ENCODE measurements around the gene KCNA2. TPM values are rescaled to one million over a fixed set of nuclear protein-coding genes. Genes with fewer than 3 reads are reported as not detected.

The KCNA2 gene
- total RNA-seq, 2 donors from 2014 or later = 0.46 to 2.4 TPM

DNA sequence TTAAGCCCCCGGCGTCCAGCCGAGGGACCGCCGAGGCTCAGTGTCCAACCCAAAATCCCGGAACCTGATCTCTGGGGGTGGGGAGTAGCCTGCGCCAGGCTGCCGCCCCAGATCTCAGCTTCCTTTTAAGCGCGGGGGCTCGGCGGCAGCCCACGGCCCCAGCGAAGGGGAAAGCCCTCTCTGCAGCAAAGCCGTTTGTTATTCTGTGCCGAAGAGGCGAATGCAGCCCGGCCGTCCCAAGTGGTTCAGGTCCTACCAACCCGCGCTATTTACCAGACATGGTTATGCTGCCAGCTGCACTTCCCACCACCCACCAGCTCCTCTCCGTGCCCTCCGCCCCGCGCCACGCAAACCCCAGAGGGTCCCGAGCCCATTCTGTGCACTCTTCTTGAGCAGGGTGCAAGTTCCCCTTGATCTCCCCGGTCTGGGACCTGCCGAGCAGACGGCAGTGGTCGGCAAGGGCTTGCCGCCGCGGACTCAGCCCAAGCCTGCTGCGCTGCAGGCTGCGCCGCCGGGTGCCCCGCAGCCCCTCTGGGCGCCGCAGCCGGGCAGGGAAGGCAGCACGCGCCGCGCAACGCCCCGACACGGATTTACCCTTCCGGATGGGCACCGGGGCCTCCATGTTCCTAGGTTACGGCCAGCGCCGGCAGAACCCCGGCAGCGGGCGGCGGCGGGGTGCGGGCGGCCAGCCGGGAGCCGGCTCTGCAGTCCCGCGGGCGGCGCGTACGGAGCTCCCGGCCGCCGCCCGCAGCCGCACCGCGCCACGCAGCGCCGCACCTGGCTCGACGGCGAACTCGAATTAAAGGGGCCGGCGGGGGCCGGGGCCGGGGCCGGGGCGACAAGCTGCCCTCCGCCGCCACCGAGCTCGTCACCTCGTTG, 738 bp upstream of the KCNA2 start:
- Mint-ChIP-seq H3K27ac (no peak overlapping the region), H3K36me3 (ENCODE audit: insufficient read depth in 2 of 2) (no peaks in the 10 kb centered on the region), H3K27me3 (ENCODE audit: low read depth) (peaks cover 49% of the 10 kb centered on the region), H3K4me1 (ENCODE audit: low read depth) (peaks cover 25% of the 10 kb centered on the region), H3K9me3 (no peaks in the 10 kb centered on the region), H3K4me3 (peak overlapping the region; percentile 79 to 86)
- DNase-seq (peak; percentile 25 to 37), ATAC-seq (replicated peaks in 1 of 2) (peak; percentile 52 to 62)

DNA sequence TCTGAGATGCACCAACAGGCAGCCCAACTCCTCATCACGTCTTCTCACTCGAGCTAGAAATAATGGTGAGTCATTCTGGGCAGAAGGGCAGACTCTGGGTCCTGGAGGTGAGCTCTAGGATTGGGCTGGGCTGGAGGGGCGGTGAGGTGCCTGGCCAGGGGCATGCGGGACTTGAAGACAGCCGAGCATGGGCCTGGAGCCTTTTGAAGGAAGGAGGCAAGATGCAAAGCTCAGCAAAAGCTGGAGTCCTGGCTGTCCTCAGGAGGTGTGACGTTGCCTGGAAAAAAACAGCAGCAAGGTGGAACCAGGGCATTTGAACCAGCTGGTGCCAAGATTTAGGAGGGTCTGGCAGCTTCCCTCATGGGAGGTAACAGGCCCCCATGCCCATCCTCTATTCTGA, 712 bp downstream of the KCNA2 start:
- DNase-seq (no peak), ATAC-seq (replicated peaks in 1 of 2) (no peak)
- Mint-ChIP-seq H3K36me3 (ENCODE audit: insufficient read depth in 2 of 2) (no peaks in the 10 kb centered on the region), H3K27me3 (ENCODE audit: low read depth) (peaks cover 49% of the 10 kb centered on the region), H3K27ac (no peak overlapping the region), H3K4me3 (peak overlapping the region in 1 of 2 donors; percentile 23), H3K4me1 (ENCODE audit: low read depth) (peaks cover 21% of the 10 kb centered on the region), H3K9me3 (no peaks in the 10 kb centered on the region)

DNA sequence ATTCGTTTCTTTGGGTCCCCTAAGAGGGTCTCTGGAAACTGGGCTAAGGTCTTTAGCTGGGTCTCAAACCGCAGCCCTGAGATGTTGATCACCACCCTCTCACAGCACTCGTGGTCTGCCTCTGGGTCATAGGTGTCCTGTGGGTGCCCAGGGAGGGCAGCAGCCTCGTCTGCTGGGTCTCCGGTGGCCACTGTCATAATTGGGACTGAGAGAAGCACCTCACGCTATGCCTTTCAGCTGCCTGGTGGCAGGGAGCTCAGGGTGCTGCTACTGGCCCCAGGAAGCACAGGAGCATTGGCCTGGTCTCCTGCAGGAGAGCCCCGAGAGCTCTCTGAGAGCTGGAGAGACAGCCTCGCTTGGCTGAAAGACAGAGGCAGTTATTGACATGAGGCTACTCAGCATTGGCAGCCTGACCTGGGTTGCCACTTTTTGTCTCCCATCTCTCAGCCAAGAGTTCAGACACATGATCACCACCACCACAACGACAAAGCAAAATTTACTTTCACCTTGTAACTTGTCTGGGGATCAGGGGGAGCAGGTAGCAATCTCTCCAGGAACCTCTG, 1.5 kb downstream of the KCNA2 start:
- Mint-ChIP-seq H3K4me3 (no peak overlapping the region), H3K9me3 (no peaks in the 10 kb centered on the region), H3K27me3 (ENCODE audit: low read depth) (peaks cover 42% of the 10 kb centered on the region), H3K27ac (no peak overlapping the region), H3K36me3 (ENCODE audit: insufficient read depth in 2 of 2) (no peaks in the 10 kb centered on the region), H3K4me1 (ENCODE audit: low read depth) (peaks cover 14% of the 10 kb centered on the region)
- ATAC-seq (replicated peaks in 1 of 2) = no peak
- DNase-seq = no peak

DNA sequence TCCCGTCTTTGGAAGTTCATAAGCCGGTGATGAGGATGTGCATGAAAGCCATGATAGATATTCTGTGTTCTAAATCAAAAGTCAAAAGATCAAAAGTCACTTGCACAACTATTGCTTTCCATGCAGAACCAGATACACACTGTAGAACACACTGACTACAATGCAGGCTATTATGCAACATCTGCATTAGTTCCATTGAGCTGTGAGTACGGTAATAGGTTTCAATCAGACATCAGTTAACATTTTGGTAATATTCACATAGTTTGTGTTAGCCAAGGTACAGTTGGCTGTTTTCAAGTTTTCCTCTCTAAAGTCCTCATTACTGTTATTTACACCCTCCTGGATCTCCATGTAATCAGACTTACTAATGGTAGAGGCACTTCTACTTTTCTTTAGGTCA, 3.1 kb downstream of the KCNA2 start:
- no peak for DNase-seq
- H3K4me1 Mint-ChIP-seq (ENCODE audit: low read depth) = peaks cover 5% of the 10 kb centered on the region
- no peak overlapping the region for H3K27ac Mint-ChIP-seq
- H3K9me3 Mint-ChIP-seq = no peaks in the 10 kb centered on the region
- H3K27me3 Mint-ChIP-seq (ENCODE audit: low read depth) = peaks cover 26% of the 10 kb centered on the region
- no peak for ATAC-seq (replicated peaks in 1 of 2)
- H3K36me3 Mint-ChIP-seq (ENCODE audit: insufficient read depth in 2 of 2) = no peaks in the 10 kb centered on the region
- H3K4me3 Mint-ChIP-seq = no peak overlapping the region

DNA sequence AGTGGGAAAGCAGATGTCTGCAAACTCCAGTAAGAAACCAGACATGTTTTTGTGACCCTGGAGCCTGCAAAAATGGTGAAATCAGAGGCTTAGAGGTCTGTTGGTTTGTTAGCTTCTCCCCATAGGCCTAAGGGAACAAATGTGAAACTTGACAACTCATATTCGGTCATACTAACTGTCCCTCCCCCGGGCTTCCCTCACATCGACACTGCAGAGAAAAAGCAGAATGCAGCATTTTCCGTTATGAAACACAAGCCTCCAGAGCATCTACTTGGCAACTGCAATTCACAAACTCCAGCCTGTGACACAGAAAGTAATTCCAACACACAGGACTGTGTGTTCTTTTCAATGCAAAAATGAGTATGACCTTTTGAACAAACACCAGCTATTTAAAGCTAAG, 3.7 kb downstream of the KCNA2 start:
- peaks cover 4% of the 10 kb centered on the region for H3K4me1 Mint-ChIP-seq (ENCODE audit: low read depth)
- no peak overlapping the region for H3K27ac Mint-ChIP-seq
- H3K4me3 Mint-ChIP-seq = no peak overlapping the region
- DNase-seq (no peak), ATAC-seq (replicated peaks in 1 of 2) (no peak)
- H3K36me3 Mint-ChIP-seq (ENCODE audit: insufficient read depth in 2 of 2) = no peaks in the 10 kb centered on the region
- H3K27me3 Mint-ChIP-seq (ENCODE audit: low read depth) = peaks cover 24% of the 10 kb centered on the region
- no peaks in the 10 kb centered on the region for H3K9me3 Mint-ChIP-seq

DNA sequence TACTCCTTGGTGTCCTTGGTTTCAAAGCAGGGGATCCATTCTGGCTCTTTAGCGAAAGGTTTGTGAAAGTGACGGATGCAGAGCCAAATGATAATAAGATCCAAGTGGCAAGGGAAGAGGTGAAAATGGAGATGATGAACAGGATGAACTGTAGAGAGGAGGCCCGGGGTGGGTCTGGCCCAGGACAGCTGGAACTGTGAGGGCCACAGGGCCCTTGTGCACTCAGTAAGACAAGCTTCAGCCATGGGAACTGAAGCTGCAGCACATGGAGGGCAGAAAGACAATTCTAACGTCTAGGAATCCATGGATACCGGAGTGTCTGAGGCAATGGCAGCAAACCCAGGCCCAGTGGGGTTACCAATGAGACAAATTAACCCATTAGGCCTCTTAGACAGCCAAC, 4.8 kb downstream of the KCNA2 start:
- no peak for ATAC-seq (replicated peaks in 1 of 2)
- H3K4me3 Mint-ChIP-seq = no peak overlapping the region
- no peak overlapping the region for H3K27ac Mint-ChIP-seq
- H3K9me3 Mint-ChIP-seq = no peaks in the 10 kb centered on the region
- no peak for DNase-seq
- peaks cover 24% of the 10 kb centered on the region for H3K27me3 Mint-ChIP-seq (ENCODE audit: low read depth)
- no peaks in the 10 kb centered on the region for H3K4me1 Mint-ChIP-seq (ENCODE audit: low read depth)
- H3K36me3 Mint-ChIP-seq (ENCODE audit: insufficient read depth in 2 of 2) = no peaks in the 10 kb centered on the region

DNA sequence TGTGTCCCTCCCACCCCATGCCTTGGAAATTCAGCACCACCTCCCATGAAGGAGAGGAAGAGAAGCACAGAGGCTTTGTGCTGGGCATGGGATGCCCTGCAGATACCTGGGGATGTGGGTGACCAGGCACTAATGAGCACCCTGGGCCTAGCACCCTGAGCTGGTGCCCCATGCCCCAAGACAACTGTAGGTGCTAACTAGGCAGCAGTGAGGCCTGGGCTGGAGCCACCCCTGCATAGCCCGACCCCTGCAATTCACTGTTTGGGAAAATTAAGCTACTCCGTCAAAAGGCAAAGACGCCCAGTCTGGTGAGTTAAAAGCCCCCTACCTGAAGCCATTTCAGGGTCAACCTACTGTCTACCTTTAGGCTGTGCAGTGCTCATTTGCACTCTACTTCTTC, 5.4 kb downstream of the KCNA2 start:
- no peak overlapping the region for H3K4me3 Mint-ChIP-seq
- no peaks in the 10 kb centered on the region for H3K36me3 Mint-ChIP-seq (ENCODE audit: insufficient read depth in 2 of 2)
- H3K27me3 Mint-ChIP-seq (ENCODE audit: low read depth) = peaks cover 19% of the 10 kb centered on the region
- DNase-seq (no peak), ATAC-seq (replicated peaks in 1 of 2) (no peak)
- no peaks in the 10 kb centered on the region for H3K4me1 Mint-ChIP-seq (ENCODE audit: low read depth)
- H3K9me3 Mint-ChIP-seq = no peaks in the 10 kb centered on the region
- H3K27ac Mint-ChIP-seq = no peak overlapping the region

DNA sequence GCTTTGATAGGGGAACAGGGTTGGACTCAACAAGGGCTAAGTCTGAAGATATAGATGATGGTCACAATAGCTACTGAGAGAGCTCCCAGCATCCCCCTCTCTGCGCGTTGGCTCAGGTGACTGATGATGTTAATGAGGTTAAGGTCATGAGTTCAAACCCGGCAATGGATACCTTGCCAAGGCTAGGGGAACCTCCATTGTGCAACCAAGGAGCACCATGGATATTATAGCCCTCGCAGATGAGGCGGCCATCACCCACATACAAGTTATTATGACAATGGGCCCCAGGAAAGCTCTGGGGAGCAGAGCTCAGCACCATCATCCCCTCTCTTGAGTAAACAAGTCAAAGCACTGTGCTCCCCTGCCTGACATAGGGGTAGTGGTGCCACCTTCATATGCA, 8.2 kb downstream of the KCNA2 start:
- Mint-ChIP-seq H3K27me3 (ENCODE audit: low read depth) (no peaks in the 10 kb centered on the region), H3K27ac (no peak overlapping the region), H3K9me3 (no peaks in the 10 kb centered on the region), H3K4me1 (ENCODE audit: low read depth) (no peaks in the 10 kb centered on the region), H3K36me3 (ENCODE audit: insufficient read depth in 2 of 2) (no peaks in the 10 kb centered on the region), H3K4me3 (no peak overlapping the region)
- ATAC-seq (replicated peaks in 1 of 2) (no peak), DNase-seq (no peak)

DNA sequence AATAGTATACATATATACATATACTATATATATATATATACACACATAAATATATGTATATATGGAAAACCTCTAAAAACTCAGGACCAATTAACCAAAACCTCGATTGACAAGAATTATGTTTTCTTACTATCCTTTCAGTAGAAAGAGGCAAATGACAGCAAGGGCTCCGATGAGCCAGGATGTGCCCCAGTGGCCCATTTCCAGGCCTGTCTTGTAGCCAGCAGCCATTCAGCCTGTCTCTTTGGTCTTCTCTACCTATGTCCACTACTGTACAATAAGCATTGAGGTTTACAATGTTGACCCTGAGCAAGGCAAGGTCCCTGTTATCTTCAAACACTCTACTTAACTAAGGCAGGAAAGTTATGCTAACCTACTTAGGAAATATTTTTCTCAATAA, 9.8 kb downstream of the KCNA2 start:
- H3K9me3 Mint-ChIP-seq = no peaks in the 10 kb centered on the region
- H3K27me3 Mint-ChIP-seq (ENCODE audit: low read depth) = no peaks in the 10 kb centered on the region
- DNase-seq (no peak), ATAC-seq (replicated peaks in 1 of 2) (no peak)
- no peaks in the 10 kb centered on the region for H3K36me3 Mint-ChIP-seq (ENCODE audit: insufficient read depth in 2 of 2)
- H3K27ac Mint-ChIP-seq = no peak overlapping the region
- no peaks in the 10 kb centered on the region for H3K4me1 Mint-ChIP-seq (ENCODE audit: low read depth)
- H3K4me3 Mint-ChIP-seq = no peak overlapping the region

DNA sequence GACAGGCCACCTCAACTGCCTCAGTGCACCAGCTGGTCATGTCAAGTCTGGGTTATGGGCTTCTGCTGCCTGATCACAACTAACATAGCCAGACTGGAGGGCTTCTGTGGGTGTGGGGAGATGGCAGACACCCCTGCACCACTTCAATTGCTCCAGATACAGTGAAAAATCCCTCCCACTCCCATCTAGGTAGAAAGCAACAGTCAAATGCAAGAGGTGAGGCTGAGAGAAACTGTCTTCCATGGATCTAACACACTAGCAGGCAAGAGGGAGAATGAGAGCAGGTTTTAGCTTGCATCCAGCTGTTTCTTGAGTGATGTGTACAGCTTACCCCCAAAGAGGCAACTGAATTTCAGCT, 10.8 kb downstream of the KCNA2 start:
- no peaks in the 10 kb centered on the region for H3K4me1 Mint-ChIP-seq (ENCODE audit: low read depth)
- H3K4me3 Mint-ChIP-seq = no peak overlapping the region
- no peaks in the 10 kb centered on the region for H3K36me3 Mint-ChIP-seq (ENCODE audit: insufficient read depth in 2 of 2)
- ATAC-seq (replicated peaks in 1 of 2) (no peak), DNase-seq (no peak)
- no peaks in the 10 kb centered on the region for H3K9me3 Mint-ChIP-seq
- no peaks in the 10 kb centered on the region for H3K27me3 Mint-ChIP-seq (ENCODE audit: low read depth)
- H3K27ac Mint-ChIP-seq = no peak overlapping the region

DNA sequence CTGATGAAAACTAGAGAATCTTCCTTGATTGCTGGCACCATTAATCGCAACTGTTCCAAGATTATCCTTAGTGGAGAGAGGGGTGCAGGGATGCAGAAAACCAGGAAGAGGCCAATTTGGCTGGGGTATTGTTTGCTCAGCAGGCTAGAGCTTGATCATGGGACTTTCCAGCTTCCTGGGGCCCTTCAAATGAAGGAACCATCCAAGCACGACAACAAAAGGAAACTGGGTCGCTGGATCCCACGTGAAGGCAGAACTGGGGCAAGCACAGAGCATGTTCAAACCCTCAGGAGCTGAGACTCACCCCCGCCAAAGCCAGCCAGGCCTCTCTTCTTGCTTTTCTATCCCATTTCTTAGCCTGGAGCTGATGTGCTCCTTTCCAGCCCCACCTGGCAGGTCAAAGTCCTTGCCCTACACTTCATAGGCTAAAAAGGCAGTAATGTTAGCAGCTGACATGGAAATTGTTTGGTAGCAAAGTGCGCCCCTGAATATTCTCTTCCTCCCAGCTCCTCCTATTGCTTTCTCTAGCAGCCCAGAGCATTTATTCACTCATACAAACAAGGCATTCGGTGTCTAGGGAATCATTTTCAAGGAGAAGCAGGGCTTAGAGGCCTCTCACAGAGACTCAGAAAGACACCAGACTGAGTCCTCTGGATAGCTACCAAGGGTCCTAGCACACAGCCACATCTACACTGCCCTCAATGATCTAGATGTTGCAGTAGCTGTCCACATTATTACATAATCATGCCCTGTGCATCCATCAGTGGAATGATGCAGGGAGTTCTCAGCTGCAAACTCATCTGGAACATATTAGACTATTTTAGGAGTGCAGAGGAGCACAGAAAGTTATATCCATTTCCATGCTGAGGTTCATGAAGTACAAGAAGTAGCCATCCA, 11.5 kb downstream of the KCNA2 start:
- Mint-ChIP-seq H3K36me3 (ENCODE audit: insufficient read depth in 2 of 2) (no peaks in the 10 kb centered on the region), H3K27me3 (ENCODE audit: low read depth) (no peaks in the 10 kb centered on the region), H3K4me1 (ENCODE audit: low read depth) (no peaks in the 10 kb centered on the region), H3K4me3 (no peak overlapping the region), H3K9me3 (no peaks in the 10 kb centered on the region), H3K27ac (no peak overlapping the region)
- no peak for ATAC-seq (replicated peaks in 1 of 2)
- DNase-seq = no peak

DNA sequence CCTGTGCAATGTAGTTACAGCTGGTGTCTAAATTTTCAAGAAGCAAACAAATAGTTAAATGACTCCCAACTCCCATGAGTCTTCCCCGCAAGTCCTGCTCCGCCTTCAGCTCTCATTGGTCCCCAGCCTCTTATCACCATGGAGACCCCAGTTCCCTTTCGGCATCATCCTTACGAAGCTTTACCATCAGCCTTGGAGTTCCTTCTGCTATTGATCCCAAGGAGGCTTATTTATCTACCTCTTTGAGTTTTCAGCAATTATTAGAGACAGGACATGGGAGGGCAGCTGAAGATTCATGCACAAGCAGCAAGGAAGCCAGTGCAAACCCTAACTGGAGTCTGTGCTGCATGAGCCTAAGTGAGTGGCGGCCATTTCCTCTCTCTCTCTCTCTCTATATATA, 12.3 kb downstream of the KCNA2 start:
- no peak overlapping the region for H3K4me3 Mint-ChIP-seq
- ATAC-seq (replicated peaks in 1 of 2) = no peak
- no peak overlapping the region for H3K27ac Mint-ChIP-seq
- no peaks in the 10 kb centered on the region for H3K36me3 Mint-ChIP-seq (ENCODE audit: insufficient read depth in 2 of 2)
- H3K4me1 Mint-ChIP-seq (ENCODE audit: low read depth) = no peaks in the 10 kb centered on the region
- DNase-seq = no peak
- peaks cover 1% of the 10 kb centered on the region for H3K27me3 Mint-ChIP-seq (ENCODE audit: low read depth)
- H3K9me3 Mint-ChIP-seq = no peaks in the 10 kb centered on the region

DNA sequence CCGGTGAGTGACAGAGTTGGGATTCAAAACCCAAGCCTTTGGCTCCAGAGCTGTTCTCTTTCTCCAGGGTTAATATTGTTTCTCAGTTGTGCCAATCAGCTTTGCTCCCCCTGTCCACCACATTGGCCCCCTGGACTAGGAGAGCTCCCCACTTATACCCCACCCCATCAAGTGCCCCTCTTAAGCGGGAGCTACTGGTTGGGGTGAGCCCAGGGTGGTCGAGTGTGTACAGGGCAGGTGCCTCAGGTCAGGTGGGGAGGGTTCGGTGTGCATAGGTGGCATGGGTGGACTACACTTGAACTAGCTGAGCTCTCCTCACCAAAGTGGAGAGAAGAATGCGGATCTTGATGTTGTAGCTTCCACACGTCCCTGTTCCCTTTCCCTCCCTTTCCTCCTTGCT, 14.2 kb downstream of the KCNA2 start:
- no peak for ATAC-seq (replicated peaks in 1 of 2)
- Mint-ChIP-seq H3K27ac (no peak overlapping the region), H3K4me3 (no peak overlapping the region), H3K4me1 (ENCODE audit: low read depth) (no peaks in the 10 kb centered on the region), H3K27me3 (ENCODE audit: low read depth) (peaks cover 18% of the 10 kb centered on the region), H3K9me3 (no peaks in the 10 kb centered on the region), H3K36me3 (ENCODE audit: insufficient read depth in 2 of 2) (no peaks in the 10 kb centered on the region)
- DNase-seq = no peak
